Thyroid gland (tissue), 4 donors: ENCODE measurements around the gene SLC45A2.

Experiments
- CTCF ChIP-seq, 6 experiments: fragments of 200-600 bp in 3 of 6; fragments of 450-650 bp in 3 of 6; sonication (generic) in 3 of 6; IDR thresholded peaks; one replicate each; pipeline ENCODE4 v1.5.1; 2016 to 2019; ENCODE audit warnings: antibody characterized with exemption in 6 of 6, mild to moderate bottlenecking in 2 of 6, inconsistent platforms in 1 of 6, moderate library complexity in 1 of 6
- POLR2A ChIP-seq, 2 donors: fragments of 450-650 bp; IDR thresholded peaks; one replicate each; pipeline ENCODE4 v1.6.1; 2017; ENCODE audit warnings: antibody characterized with exemption in 2 of 2, mild to moderate bottlenecking in 2 of 2, moderate library complexity in 1 of 2

- no peak for TF ChIP-seq CTCF (IDR thresholded peaks at IDR 0.05)
- TF ChIP-seq POLR2A (IDR thresholded peaks at IDR 0.05) = no peak
Measured at GRCh38 chr5:33975852-33976251, 8.6 kb downstream of the SLC45A2 start.
